SH-SY5Y (cell line): ENCODE results near the gene MRTO4.

Source experiments
- GATA2 ChIP-seq: IDR thresholded peaks from 2 replicates; pipeline ENCODE4 v1.6.1; 2011; ENCODE audit warnings: mild to moderate bottlenecking, low read depth, low read length
- GATA3 ChIP-seq: IDR thresholded peaks from 2 replicates; pipeline ENCODE4 v1.6.1; 2011; ENCODE audit warnings: low read depth, mild to moderate bottlenecking, low read length, moderate library complexity

DNA sequence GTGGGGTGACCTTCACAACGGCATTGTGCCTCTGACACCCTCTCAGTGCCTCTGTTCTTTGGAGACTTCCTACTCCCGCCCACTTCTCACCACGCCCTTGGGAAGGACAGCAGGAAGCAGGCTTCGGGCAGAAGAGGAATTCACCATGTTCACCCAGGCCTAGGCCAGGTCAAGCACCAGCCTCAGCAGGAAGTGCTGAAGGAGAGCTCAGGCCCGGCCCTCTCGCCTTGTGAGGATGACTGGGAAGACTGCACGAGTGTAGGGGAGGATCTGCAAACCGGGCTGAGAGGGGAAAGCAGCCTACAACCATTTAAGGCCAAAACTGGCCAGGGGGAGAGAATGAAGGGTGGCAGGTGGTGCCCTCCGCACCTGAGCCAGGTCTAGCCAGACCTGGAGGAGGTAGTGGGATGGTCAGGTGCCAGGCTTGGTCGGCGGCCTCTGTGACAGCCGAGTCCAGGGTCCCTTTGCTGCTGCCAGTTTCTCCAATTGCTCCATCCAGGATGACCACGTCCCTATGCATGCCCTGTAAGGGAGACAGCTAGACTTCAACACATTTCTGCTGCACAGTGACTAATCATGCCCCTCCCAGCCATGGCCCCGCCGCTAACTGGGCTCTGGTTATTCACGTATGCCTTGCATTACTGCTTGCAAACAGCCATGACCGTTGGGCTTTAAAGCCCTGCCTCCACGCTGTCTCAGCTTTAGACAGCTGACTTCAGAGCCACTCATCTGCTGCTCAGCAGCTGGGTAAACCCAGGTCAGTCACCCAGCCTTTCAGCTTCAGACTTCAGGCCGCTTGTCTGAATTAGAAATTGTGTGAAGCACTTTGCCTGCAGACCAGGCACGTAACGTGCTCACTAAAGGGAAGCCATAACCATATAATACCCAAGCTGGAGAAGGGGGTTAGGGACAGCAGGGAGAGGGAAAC lies 8.9 kb downstream of the MRTO4 start:
- TF ChIP-seq GATA3, result no peak
- no peak for TF ChIP-seq GATA2
